HEK293 (cell line): ENCODE measurements around the gene CEBPB.

Experiments used
- CTCF ChIP-seq: fragments of 450-650 bp; formaldehyde crosslinking; IDR thresholded peaks from 2 replicates; pipeline ENCODE4 v1.5.1; 2016; ENCODE audit warnings: missing biosample characterization, missing genetic modification characterization
- PBX3 ChIP-seq: sonication (generic); formaldehyde crosslinking; IDR thresholded peaks from 2 replicates; pipeline ENCODE4 v1.8.1; 2022; ENCODE audit warnings: mild to moderate bottlenecking, moderate library complexity, missing genetic modification reagents
- REST ChIP-seq: fragments of 450-650 bp; formaldehyde crosslinking; IDR thresholded peaks from 2 replicates; pipeline ENCODE4 v1.5.1; 2016; ENCODE audit warnings: missing biosample characterization, missing genetic modification characterization
- ZBTB17 ChIP-seq: fragments of 450-650 bp; formaldehyde crosslinking; IDR thresholded peaks from 2 replicates; pipeline ENCODE4 v1.5.1; 2016; ENCODE audit warnings: missing biosample characterization, missing genetic modification characterization
- ZBTB7A ChIP-seq: fragments of 450-650 bp; formaldehyde crosslinking; IDR thresholded peaks from 2 replicates; pipeline ENCODE4 v1.5.1; 2016; ENCODE audit warnings: low read depth, missing biosample characterization, missing genetic modification characterization
- ZNF175 ChIP-seq: fragments of 450-650 bp; formaldehyde crosslinking; IDR thresholded peaks from 2 replicates; pipeline ENCODE4 v1.5.1; 2016; ENCODE audit warnings: missing biosample characterization, missing genetic modification characterization
- ZNF18 ChIP-seq: fragments of 450-650 bp; formaldehyde crosslinking; IDR thresholded peaks from 2 replicates; pipeline ENCODE4 v1.5.1; 2016; ENCODE audit warnings: missing biosample characterization, missing genetic modification characterization
- ZNF48 ChIP-seq: fragments of 450-650 bp; formaldehyde crosslinking; IDR thresholded peaks from 2 replicates; pipeline ENCODE4 v1.5.1; 2016; ENCODE audit warnings: missing biosample characterization, missing genetic modification characterization
- ZNF549 ChIP-seq: fragments of 450-650 bp; IDR thresholded peaks from 2 replicates; pipeline ENCODE4 v1.5.1; 2018; ENCODE audit warnings: missing biosample characterization, missing genetic modification characterization, mild to moderate bottlenecking, inconsistent platforms, moderate library complexity
- ZNF585B ChIP-seq: fragments of 450-650 bp; formaldehyde crosslinking; IDR thresholded peaks from 2 replicates; pipeline ENCODE4 v1.5.1; 2016; ENCODE audit warnings: missing biosample characterization, missing genetic modification characterization
- ZNF645 ChIP-seq: fragments of 450-650 bp; formaldehyde crosslinking; IDR thresholded peaks from 2 replicates; pipeline ENCODE4; 2016; ENCODE audit warnings: missing biosample characterization, missing genetic modification characterization
- ZNF707 ChIP-seq: fragments of 450-650 bp; formaldehyde crosslinking; IDR thresholded peaks from 2 replicates; pipeline ENCODE4 v1.5.1; 2016; ENCODE audit warnings: missing biosample characterization, missing genetic modification characterization

- no peak for TF ChIP-seq ZNF645 (tag by site-specific recombination)
- TF ChIP-seq CTCF (tag by site-specific recombination) = no peak
- no peak for TF ChIP-seq ZNF585B (tag by site-specific recombination)
- TF ChIP-seq ZNF707 = no peak
- no peak for TF ChIP-seq ZBTB7A (tag by site-specific recombination)
- TF ChIP-seq PBX3 = no peak
- no peak for TF ChIP-seq ZNF48 (tag by site-specific recombination)
- no peak for TF ChIP-seq REST (tag by site-specific recombination)
- no peak for TF ChIP-seq ZNF175
- no peak for TF ChIP-seq ZBTB17
- no peak for TF ChIP-seq ZNF18 (tag by site-specific recombination)
- no peak for TF ChIP-seq ZNF549 (tag by site-specific recombination)
Observed at GRCh38 chr20:50232651-50233324, 42.2 kb downstream of the CEBPB start.
